HEK293 (cell line): ENCODE results near the gene TIMM13.
"Not testable (repeated sequence)": the region's sequence is repeated elsewhere in the genome, so short reads cannot be mapped to it uniquely, and the experiment has no call there.

Source experiments
- CTCF ChIA-PET: fragments of 350-600 bp; formaldehyde crosslinking; extraction: SDS; loops from one replicate; lab custom pipeline; 2021; ENCODE audit warnings: antibody characterized with exemption; lab: Yijun Ruan, JAX
- POLR2A ChIA-PET: fragments of 300-600 bp; formaldehyde crosslinking; extraction: SDS; loops from one replicate; lab custom pipeline; 2020; ENCODE audit warnings: antibody characterized with exemption, inconsistent platforms; lab: Yijun Ruan, JAX
- H3K27ac ChIP-seq: fragments of 200-500 bp; sonication (Bioruptor generic); 2 replicates; pipeline ENCODE4 v1.5.1; 2014; ENCODE audit warnings: low read depth, low read length, control low read depth, inconsistent platforms; ENCODE audit errors: extremely low read depth
- H3K36me3 ChIP-seq, 2 experiments: fragments of 200-500 bp in 1 of 2; sonication (Bioruptor generic) in 1 of 2; 1 replicate in 1 of 2; 2 replicates in 1 of 2; pipeline ENCODE4 v1.5.1; 2014 to 2017; ENCODE audit warnings: inconsistent platforms in 2 of 2, low read length in 2 of 2; ENCODE audit not compliant: control insufficient read depth in 2 of 2, insufficient read depth in 1 of 2
- H3K4me1 ChIP-seq: fragments of 200-500 bp; sonication (Bioruptor generic); 2 replicates; pipeline ENCODE4 v1.5.1; 2014; ENCODE audit warnings: mild to moderate bottlenecking, low read length, inconsistent platforms; ENCODE audit not compliant: control insufficient read depth, insufficient read depth
- H3K4me3 ChIP-seq: 2 replicates; pipeline ENCODE4 v1.5.1; 2011; ENCODE audit warnings: low read depth, mild to moderate bottlenecking, control low read depth, low read length, moderate library complexity
- H3K9me3 ChIP-seq: fragments of 200-500 bp; sonication (Bioruptor generic); 2 replicates; pipeline ENCODE4 v1.5.1; 2014; ENCODE audit warnings: low read depth, low read length, inconsistent platforms; ENCODE audit not compliant: control insufficient read depth, insufficient read depth
- GFI1B ChIP-seq: fragments of 450-650 bp; formaldehyde crosslinking; IDR thresholded peaks from 2 replicates; pipeline ENCODE4 v1.5.1; 2016; ENCODE audit warnings: missing biosample characterization, missing genetic modification characterization
- HOXA7 ChIP-seq: sonication (generic); formaldehyde crosslinking; IDR thresholded peaks from 2 replicates; pipeline ENCODE4 v1.8.1; 2022; ENCODE audit warnings: missing genetic modification reagents, borderline replicate concordance
- SP2 ChIP-seq: fragments of 450-650 bp; formaldehyde crosslinking; IDR thresholded peaks from 2 replicates; pipeline ENCODE4 v1.5.1; 2016; ENCODE audit warnings: missing biosample characterization, missing genetic modification characterization
- SP7 ChIP-seq: fragments of 450-650 bp; formaldehyde crosslinking; IDR thresholded peaks from 2 replicates; pipeline ENCODE4 v1.5.1; 2016; ENCODE audit warnings: missing biosample characterization, missing genetic modification characterization
- YY2 ChIP-seq: fragments of 450-650 bp; formaldehyde crosslinking; IDR thresholded peaks from 2 replicates; pipeline ENCODE4 v1.5.1; 2016; ENCODE audit warnings: missing biosample characterization, missing genetic modification characterization
- ZEB2 ChIP-seq: fragments of 450-650 bp; formaldehyde crosslinking; IDR thresholded peaks from 2 replicates; pipeline ENCODE4 v1.5.1; 2016; ENCODE audit warnings: missing biosample characterization, missing genetic modification characterization
- ZFHX2 ChIP-seq: fragments of 450-650 bp; formaldehyde crosslinking; conservative IDR thresholded peaks from 2 replicates; pipeline ENCODE4 v1.5.1; 2016; ENCODE audit warnings: missing biosample characterization, missing genetic modification characterization
- ZFP69B ChIP-seq: fragments of 450-650 bp; formaldehyde crosslinking; IDR thresholded peaks from 2 replicates; pipeline ENCODE4 v1.5.1; 2016; ENCODE audit warnings: missing biosample characterization, missing genetic modification characterization
- ZIC2 ChIP-seq: fragments of 450-650 bp; formaldehyde crosslinking; IDR thresholded peaks from 2 replicates; pipeline ENCODE4 v1.5.1; 2016; ENCODE audit warnings: missing biosample characterization, missing genetic modification characterization
- ZNF121 ChIP-seq: fragments of 450-650 bp; formaldehyde crosslinking; IDR thresholded peaks from 2 replicates; pipeline ENCODE4 v1.5.1; 2016; ENCODE audit warnings: missing biosample characterization, missing genetic modification characterization
- ZNF132 ChIP-seq: fragments of 450-650 bp; formaldehyde crosslinking; IDR thresholded peaks from 2 replicates; pipeline ENCODE4 v1.5.1; 2017; ENCODE audit warnings: missing biosample characterization, missing genetic modification characterization, borderline replicate concordance
- ZNF280C ChIP-seq: fragments of 450-650 bp; formaldehyde crosslinking; IDR thresholded peaks from 2 replicates; pipeline ENCODE4 v1.5.1; 2016; ENCODE audit warnings: missing biosample characterization, missing genetic modification characterization
- ZNF394 ChIP-seq: fragments of 450-650 bp; formaldehyde crosslinking; IDR thresholded peaks from 2 replicates; pipeline ENCODE4 v1.5.1; 2016; ENCODE audit warnings: missing biosample characterization, missing genetic modification characterization, mild to moderate bottlenecking, moderate library complexity, borderline replicate concordance
- ZNF416 ChIP-seq: fragments of 450-650 bp; formaldehyde crosslinking; IDR thresholded peaks from 2 replicates; pipeline ENCODE4 v1.5.1; 2016; ENCODE audit warnings: missing biosample characterization, missing genetic modification characterization
- ZNF529 ChIP-seq: fragments of 450-650 bp; formaldehyde crosslinking; IDR thresholded peaks from 2 replicates; pipeline ENCODE4 v1.5.1; 2017; ENCODE audit warnings: missing genetic modification characterization, missing biosample characterization; ENCODE audit not compliant: insufficient replicate concordance
- ZNF664 ChIP-seq: fragments of 450-650 bp; formaldehyde crosslinking; IDR thresholded peaks from 2 replicates; pipeline ENCODE4 v1.5.1; 2016; ENCODE audit warnings: missing biosample characterization, missing genetic modification characterization
- ZNF707 ChIP-seq: fragments of 450-650 bp; formaldehyde crosslinking; IDR thresholded peaks from 2 replicates; pipeline ENCODE4 v1.5.1; 2016; ENCODE audit warnings: missing biosample characterization, missing genetic modification characterization

The TIMM13 gene

GRCh38 chr19:2417436-2417835, 9.9 kb downstream of the TIMM13 start:
- H3K4me1 ChIP-seq = not testable (repeated sequence)
- POLR2A ChIA-PET = interaction anchor here (1.5 kb wide), 1 partner anchor 10 kb away, joined by 3 read pairs; the partner anchor contains the start of gene TIMM13

GRCh38 chr19:2416321-2417097, 10.9 kb downstream of the TIMM13 start:
- ChIA-PET POLR2A (interaction anchor here (1.1 to 1.5 kb wide), 2 partner anchors 11 to 59 kb away, joined by 3 read pairs; partner anchors contain the start of genes GADD45B and TIMM13), CTCF (no interaction called here)
- Histone ChIP-seq H3K27ac (no peak overlapping the region), H3K4me3 (no peak overlapping the region), H3K9me3 (no peaks in the 10 kb centered on the region), H3K4me1 (no peaks in the 10 kb centered on the region), H3K36me3 (peaks cover 0 to 11% of the 10 kb centered on the region in 2 experiments; a peak in 1 of 3 replicates)
- no peak for TF ChIP-seq ZEB2
- no peak for TF ChIP-seq ZNF707
- no peak for TF ChIP-seq ZNF416
- TF ChIP-seq GFI1B (tag by site-specific recombination) = no peak
- no peak for TF ChIP-seq HOXA7 (CRISPR knock-in tag)
- TF ChIP-seq ZNF132 (tag by site-specific recombination) = no peak
- TF ChIP-seq SP2 = peak; percentile 40; the same call in 1 of the 2 replicates
- TF ChIP-seq YY2 (tag by site-specific recombination) = no peak

More at GRCh38 chr19:2417436-2417835, 9.9 kb downstream of the TIMM13 start:
- H3K36me3 ChIP-seq = peaks cover 0 to 11% of the 10 kb centered on the region in 2 experiments; a peak in 2 of 3 replicates
- not testable (repeated sequence) for H3K9me3 ChIP-seq, H3K4me3 ChIP-seq, H3K27ac ChIP-seq
- CTCF ChIA-PET = interaction anchor here (0.6 kb wide), 1 partner anchor 263 kb away, joined by 3 read pairs; no protein-coding TSS in a partner anchor
- peak; percentile 71; the same call in 1 of the 2 replicates for TF ChIP-seq ZNF121 (tag by site-specific recombination)

- Histone ChIP-seq H3K27ac (no peak overlapping the region), H3K36me3 (peaks cover 0 to 11% of the 10 kb centered on the region in 2 experiments; a peak in 1 of 3 replicates), H3K4me3 (no peak overlapping the region), H3K4me1 (no peaks in the 10 kb centered on the region), H3K9me3 (no peaks in the 10 kb centered on the region)
- TF ChIP-seq ZFP69B (tag by site-specific recombination) (no peak), ZNF664 (no peak), ZIC2 (peak; percentile 4), ZNF280C (no peak), ZNF529 (tag by site-specific recombination) (no peak)
- ChIA-PET POLR2A (interaction anchor here (1.1 kb wide), 1 partner anchor 60 kb away, joined by 3 read pairs; the partner anchor contains the start of gene GADD45B), CTCF (interaction anchor here (0.7 kb wide), 1 partner anchor 9 kb away, joined by 3 read pairs; no protein-coding TSS in a partner anchor)
Measured at GRCh38 chr19:2415973-2416319, 11.4 kb downstream of the TIMM13 start.

- peaks cover 0 to 11% of the 10 kb centered on the region in 2 experiments; a peak in 1 of 3 replicates for H3K36me3 ChIP-seq
- ChIA-PET CTCF (interaction anchor here (0.7 kb wide), 1 partner anchor 10 kb away, joined by 3 read pairs; no protein-coding TSS in a partner anchor), POLR2A (interaction anchor here (1.1 kb wide), 1 partner anchor 60 kb away, joined by 3 read pairs; the partner anchor contains the start of gene GADD45B)
- no peak overlapping the region for H3K27ac ChIP-seq
- no peaks in the 10 kb centered on the region for H3K9me3 ChIP-seq
- TF ChIP-seq ZIC2 = peak; percentile 56
- TF ChIP-seq ZFHX2 (tag by site-specific recombination) = 0 out of 2 replicates have a peak, but pooled peaks have one; percentile 18
- no peak for TF ChIP-seq SP7 (tag by site-specific recombination)
- TF ChIP-seq ZNF394 = no peak
- TF ChIP-seq SP2 = 0 out of 2 replicates have a peak, but pooled peaks have one; percentile 23
- H3K4me1 ChIP-seq = no peaks in the 10 kb centered on the region
- H3K4me3 ChIP-seq = no peak overlapping the region
Measured at GRCh38 chr19:2415281-2415972, 12.0 kb downstream of the TIMM13 start.
